ENCODE results near the gene VEGFB.

DNA sequence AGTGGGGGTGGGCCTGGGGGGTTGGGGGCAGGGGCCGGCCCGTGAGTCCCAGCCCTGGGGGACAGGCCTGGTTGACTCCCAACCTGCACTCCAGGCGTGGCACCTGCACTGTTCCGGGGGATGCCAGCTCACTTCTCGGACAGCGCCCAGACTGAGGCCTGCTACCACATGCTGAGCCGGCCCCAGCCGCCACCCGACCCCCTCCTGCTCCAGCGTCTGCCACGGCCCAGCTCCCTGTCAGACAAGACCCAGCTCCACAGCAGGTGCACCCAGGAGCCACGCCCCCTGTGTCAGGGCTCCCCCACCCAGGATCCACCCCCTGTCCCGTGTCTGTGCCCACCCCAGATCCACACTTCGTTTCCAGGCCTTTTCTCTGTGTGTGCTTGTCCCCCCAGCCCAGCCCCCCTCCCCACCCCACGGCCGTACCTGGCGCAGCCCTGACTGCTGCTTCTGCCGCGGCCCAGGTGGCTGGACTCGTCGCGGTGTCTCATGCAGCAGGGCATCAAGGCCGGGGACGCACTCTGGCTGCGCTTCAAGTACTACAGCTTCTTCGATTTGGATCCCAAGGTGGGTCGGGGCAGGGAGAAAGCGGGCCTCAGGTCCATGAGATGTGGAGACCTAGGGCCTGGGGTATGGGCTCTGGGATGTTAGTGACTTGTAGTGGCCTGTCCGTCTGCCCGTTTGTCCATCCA, 23.1 kb upstream of the VEGFB start:
- TF ChIP-seq CTCF (conservative IDR thresholded peaks at IDR 0.05 in 1 of 2, IDR thresholded peaks at IDR 0.05 in 1 of 2; ENCODE audit: low read depth in 1 of 2, low read length in 2 of 2) (no peak), EZH2 (IDR thresholded peaks at IDR 0.05; ENCODE audit: low read length, missing control alignments) (no peak)

Measured in fibroblast of lung (primary cell).